ENCODE data around the gene RPLP2. TPM values are rescaled to one million over a fixed set of nuclear protein-coding genes. Genes with fewer than 3 reads are reported as not detected.

The RPLP2 gene
- total RNA-seq, 5 donors from 2014 or later (not counting 1 experiment from before 2014, with no cell fraction given) = 4,736 to 5,826 (median 5,260) TPM

GRCh38 chr11:799641-800316 is 10.0 kb upstream of the RPLP2 start:
- no peaks in the 10 kb centered on the region for H3K27me3 ChIP-seq (replicated peaks in 1 of 2; ENCODE audit: control insufficient read depth in 2 of 2, extremely low read depth in 1 of 2, insufficient read depth in 2 of 2, low read length in 1 of 2)
- over 99% methylated on average over 25 of the region's 32 CpGs for WGBS (ENCODE audit: insufficient coverage)
- no peaks in the 10 kb centered on the region for H3K36me3 Mint-ChIP-seq
- H3K4me1 ChIP-seq (ENCODE audit: control insufficient read depth in 1 of 2, extremely low read depth in 1 of 2, insufficient read depth in 2 of 2, low read length in 2 of 2) = peaks cover 26 to 61% of the 10 kb centered on the region in 2 experiments
- H3K9me3 Mint-ChIP-seq = no peaks in the 10 kb centered on the region
- H3K27ac ChIP-seq (ENCODE audit: low read length) = no peak overlapping the region
- H3K27ac Mint-ChIP-seq = no peak overlapping the region
- H3K27me3 Mint-ChIP-seq = no peaks in the 10 kb centered on the region
- no peaks in the 10 kb centered on the region for H3K9me3 ChIP-seq
- DNase-seq (no peak), ATAC-seq (replicated peaks in 1 of 4) (no peak)
- H3K4me3 ChIP-seq (ENCODE audit: control insufficient read depth in 1 of 2, extremely low read depth in 1 of 2, low read length in 1 of 2) = no peak overlapping the region
- POLR2A ChIA-PET = no interaction called here
- CTCF ChIA-PET = interaction anchor here in 1 of 2 donors (0.6 kb wide), 1 partner anchor 106 kb away, joined by 3 read pairs; no protein-coding TSS in a partner anchor
- peaks cover 16 to 26% (median 17%) of the 10 kb centered on the region in 3 donors for H3K4me1 Mint-ChIP-seq
- H3K36me3 ChIP-seq (ENCODE audit: control insufficient read depth in 2 of 2, extremely low read depth in 1 of 2, insufficient read depth in 1 of 2, low read length in 1 of 2) = peaks cover 9 to 21% of the 10 kb centered on the region in 2 donors
- H3K4me3 Mint-ChIP-seq = peak overlapping the region in 1 of 3 donors; percentile 88

GRCh38 chr11:800473-800872 is 9.3 kb upstream of the RPLP2 start:
- H3K36me3 Mint-ChIP-seq = no peaks in the 10 kb centered on the region
- no peak overlapping the region for H3K27ac ChIP-seq (ENCODE audit: low read length)
- ATAC-seq (replicated peaks in 1 of 4) (no peak), DNase-seq (no peak)
- no peaks in the 10 kb centered on the region for H3K27me3 Mint-ChIP-seq
- ChIA-PET CTCF (no interaction called here), POLR2A (interaction anchor here in 1 of 2 donors (1.0 kb wide), 1 partner anchor 75 kb away, joined by 5 read pairs; no protein-coding TSS in a partner anchor)
- peaks cover 9 to 21% of the 10 kb centered on the region in 2 donors for H3K36me3 ChIP-seq (ENCODE audit: control insufficient read depth in 2 of 2, extremely low read depth in 1 of 2, insufficient read depth in 1 of 2, low read length in 1 of 2)
- H3K4me3 ChIP-seq (ENCODE audit: control insufficient read depth in 1 of 2, extremely low read depth in 1 of 2, low read length in 1 of 2) = no peak overlapping the region
- H3K9me3 ChIP-seq = no peaks in the 10 kb centered on the region
- no peaks in the 10 kb centered on the region for H3K9me3 Mint-ChIP-seq
- H3K4me1 ChIP-seq (ENCODE audit: control insufficient read depth in 1 of 2, extremely low read depth in 1 of 2, insufficient read depth in 2 of 2, low read length in 2 of 2) = peaks cover 25 to 57% of the 10 kb centered on the region in 2 experiments
- no peak overlapping the region for H3K27ac Mint-ChIP-seq
- no peak overlapping the region for H3K4me3 Mint-ChIP-seq
- 97% methylated on average over 26 of the region's 30 CpGs for WGBS (ENCODE audit: insufficient coverage)
- H3K27me3 ChIP-seq (replicated peaks in 1 of 2; ENCODE audit: control insufficient read depth in 2 of 2, extremely low read depth in 1 of 2, insufficient read depth in 2 of 2, low read length in 1 of 2) = no peaks in the 10 kb centered on the region
- H3K4me1 Mint-ChIP-seq = peaks cover 16 to 26% (median 18%) of the 10 kb centered on the region in 3 donors

GRCh38 chr11:801097-801780 is 8.5 kb upstream of the RPLP2 start:
- no peak overlapping the region for H3K27ac Mint-ChIP-seq
- peaks cover 9 to 21% of the 10 kb centered on the region in 2 donors for H3K36me3 ChIP-seq (ENCODE audit: control insufficient read depth in 2 of 2, extremely low read depth in 1 of 2, insufficient read depth in 1 of 2, low read length in 1 of 2)
- no peak overlapping the region for H3K4me3 Mint-ChIP-seq
- H3K4me1 Mint-ChIP-seq = peaks cover 10 to 23% (median 18%) of the 10 kb centered on the region in 3 donors
- H3K4me1 ChIP-seq (ENCODE audit: control insufficient read depth in 1 of 2, extremely low read depth in 1 of 2, insufficient read depth in 2 of 2, low read length in 2 of 2) = peaks cover 24 to 55% of the 10 kb centered on the region in 2 experiments
- H3K9me3 Mint-ChIP-seq = no peaks in the 10 kb centered on the region
- H3K27me3 Mint-ChIP-seq = no peaks in the 10 kb centered on the region
- no peaks in the 10 kb centered on the region for H3K27me3 ChIP-seq (replicated peaks in 1 of 2; ENCODE audit: control insufficient read depth in 2 of 2, extremely low read depth in 1 of 2, insufficient read depth in 2 of 2, low read length in 1 of 2)
- H3K27ac ChIP-seq (ENCODE audit: low read length) = no peak overlapping the region
- no peak overlapping the region for H3K4me3 ChIP-seq (ENCODE audit: control insufficient read depth in 1 of 2, extremely low read depth in 1 of 2, low read length in 1 of 2)
- H3K9me3 ChIP-seq = no peaks in the 10 kb centered on the region
- no peaks in the 10 kb centered on the region for H3K36me3 Mint-ChIP-seq
- DNase-seq = no peak
- 99% methylated on average over 20 of the region's 20 CpGs for WGBS (ENCODE audit: insufficient coverage)
- ChIA-PET POLR2A (interaction anchor here in 1 of 2 donors (1.0 kb wide), 1 partner anchor 75 kb away, joined by 5 read pairs; no protein-coding TSS in a partner anchor), CTCF (no interaction called here)
- ATAC-seq (replicated peaks in 1 of 4) = no peak

- DNase-seq (no peak), ATAC-seq (replicated peaks in 1 of 4) (no peak)
- no peaks in the 10 kb centered on the region for H3K27me3 Mint-ChIP-seq
- peak overlapping the region in 1 of 3 donors; percentile 50 for H3K4me3 Mint-ChIP-seq
- Histone ChIP-seq H3K4me1 (ENCODE audit: control insufficient read depth in 1 of 2, extremely low read depth in 1 of 2, insufficient read depth in 2 of 2, low read length in 2 of 2) (peaks cover 15 to 46% of the 10 kb centered on the region in 2 experiments), H3K9me3 (no peaks in the 10 kb centered on the region), H3K4me3 (ENCODE audit: control insufficient read depth in 1 of 2, extremely low read depth in 1 of 2, low read length in 1 of 2) (no peak overlapping the region), H3K27me3 (replicated peaks in 1 of 2; ENCODE audit: control insufficient read depth in 2 of 2, extremely low read depth in 1 of 2, insufficient read depth in 2 of 2, low read length in 1 of 2) (no peaks in the 10 kb centered on the region), H3K36me3 (ENCODE audit: control insufficient read depth in 2 of 2, extremely low read depth in 1 of 2, insufficient read depth in 1 of 2, low read length in 1 of 2) (peaks cover 9 to 21% of the 10 kb centered on the region in 2 donors), H3K27ac (ENCODE audit: low read length) (no peak overlapping the region)
- whole genome bisulfite sequencing (ENCODE audit: insufficient coverage) = 96% methylated on average over 18 of the region's 21 CpGs
- ChIA-PET CTCF (no interaction called here), POLR2A (no interaction called here)
- no peak overlapping the region for H3K27ac Mint-ChIP-seq
- no peaks in the 10 kb centered on the region for H3K36me3 Mint-ChIP-seq
- no peaks in the 10 kb centered on the region for H3K9me3 Mint-ChIP-seq
- peaks cover 2 to 15% (median 12%) of the 10 kb centered on the region in 3 donors for H3K4me1 Mint-ChIP-seq
Observed at GRCh38 chr11:802018-802617, 7.6 kb upstream of the RPLP2 start.

GRCh38 chr11:802693-803466 is 6.9 kb upstream of the RPLP2 start:
- peaks cover 13 to 41% of the 10 kb centered on the region in 2 experiments for H3K4me1 ChIP-seq (ENCODE audit: control insufficient read depth in 1 of 2, extremely low read depth in 1 of 2, insufficient read depth in 2 of 2, low read length in 2 of 2)
- no peak for DNase-seq
- Mint-ChIP-seq H3K27ac (no peak overlapping the region), H3K27me3 (no peaks in the 10 kb centered on the region), H3K4me1 (peaks cover 3 to 15% (median 11%) of the 10 kb centered on the region in 3 donors), H3K9me3 (no peaks in the 10 kb centered on the region), H3K4me3 (peak overlapping the region in 1 of 3 donors; percentile 50), H3K36me3 (no peaks in the 10 kb centered on the region)
- ChIA-PET POLR2A (no interaction called here), CTCF (interaction anchor here in 1 of 2 donors (0.5 kb wide), 1 partner anchor 962 kb away, joined by 7 read pairs; no protein-coding TSS in a partner anchor)
- no peak overlapping the region for H3K27ac ChIP-seq (ENCODE audit: low read length)
- no peak for ATAC-seq (replicated peaks in 1 of 4)
- 93% methylated on average over 25 of the region's 28 CpGs for WGBS (ENCODE audit: insufficient coverage)
- no peaks in the 10 kb centered on the region for H3K27me3 ChIP-seq (replicated peaks in 1 of 2; ENCODE audit: control insufficient read depth in 2 of 2, extremely low read depth in 1 of 2, insufficient read depth in 2 of 2, low read length in 1 of 2)
- H3K36me3 ChIP-seq (ENCODE audit: control insufficient read depth in 2 of 2, extremely low read depth in 1 of 2, insufficient read depth in 1 of 2, low read length in 1 of 2) = peaks cover 9 to 21% of the 10 kb centered on the region in 2 donors
- H3K9me3 ChIP-seq = no peaks in the 10 kb centered on the region
- no peak overlapping the region for H3K4me3 ChIP-seq (ENCODE audit: control insufficient read depth in 1 of 2, extremely low read depth in 1 of 2, low read length in 1 of 2)

- 100% methylated on average over 1 of the region's 8 CpGs for WGBS (ENCODE audit: insufficient coverage)
- POLR2A ChIA-PET = no interaction called here
- Histone ChIP-seq H3K27me3 (replicated peaks in 1 of 2; ENCODE audit: control insufficient read depth in 2 of 2, extremely low read depth in 1 of 2, insufficient read depth in 2 of 2, low read length in 1 of 2) (no peaks in the 10 kb centered on the region), H3K27ac (ENCODE audit: low read length) (no peak overlapping the region), H3K36me3 (ENCODE audit: control insufficient read depth in 2 of 2, extremely low read depth in 1 of 2, insufficient read depth in 1 of 2, low read length in 1 of 2) (peaks cover 9 to 21% of the 10 kb centered on the region in 2 donors), H3K4me3 (ENCODE audit: control insufficient read depth in 1 of 2, extremely low read depth in 1 of 2, low read length in 1 of 2) (no peak overlapping the region), H3K9me3 (no peaks in the 10 kb centered on the region), H3K4me1 (ENCODE audit: control insufficient read depth in 1 of 2, extremely low read depth in 1 of 2, insufficient read depth in 2 of 2, low read length in 2 of 2) (peaks cover 13 to 43% of the 10 kb centered on the region in 2 experiments)
- CTCF ChIA-PET = no interaction called here
- Mint-ChIP-seq H3K4me3 (peak overlapping the region in 1 of 3 donors; percentile 89), H3K4me1 (peaks cover 7 to 17% (median 13%) of the 10 kb centered on the region in 3 donors), H3K27me3 (no peaks in the 10 kb centered on the region), H3K36me3 (no peaks in the 10 kb centered on the region), H3K9me3 (no peaks in the 10 kb centered on the region), H3K27ac (no peak overlapping the region)
- ATAC-seq (replicated peaks in 1 of 4) = no peak
- no peak for DNase-seq
Observed at GRCh38 chr11:803467-803742, 6.4 kb upstream of the RPLP2 start.

Data from T-cell (primary cell).